HepG2 (cell line): ENCODE measurements around the gene PRDX3. TPM values are rescaled to one million over a fixed set of nuclear protein-coding genes. Genes with fewer than 3 reads are reported as not detected.
A peak's percentile ranks its signal among the peaks of the same experiment; 100 is the strongest.

Source experiments
- ATAC-seq: fragments of 200-7000 bp; cut with Tn5 transposase; 3 replicates; pipeline ENCODE4 v1.9.1; 2020; ENCODE audit warnings: mild to moderate bottlenecking, moderate library complexity
- BruUV-seq: library from RNA; stranded (reverse); fragments of 400-500 nt; replicated peaks from 2 replicates; lab custom pipeline; 2021; lab: Mats Ljungman, UMichigan
- CTCF ChIA-PET: fragments of 300-600 bp; formaldehyde crosslinking; extraction: SDS; loops from one replicate; lab custom pipeline; 2021; ENCODE audit warnings: low total read pairs, inconsistent platforms, low intra/inter-chr PET ratio; lab: Yijun Ruan, JAX
- POLR2A ChIA-PET: fragments of 350-600 bp; sonication (Branson Sonifier 250); formaldehyde crosslinking; loops from one replicate; lab custom pipeline; 2020; ENCODE audit warnings: antibody characterized with exemption, inconsistent platforms; lab: Yijun Ruan, JAX
- DNase-seq: peaks from one replicate; pipeline ENCODE4 v3.0.0-alpha.2; 2015; ENCODE audit warnings: low spot score
- FAIRE-seq: peaks from 3 replicates; lab custom pipeline; 2011; peaks lifted over from hg19 to GRCh38; lab: Jason Lieb, UNC
- H2AFZ ChIP-seq: one replicate; pipeline ENCODE4 v1.6.1; 2011; ENCODE audit warnings: low read length, inconsistent platforms
- H3K27ac ChIP-seq: fragments of 300-600 bp; 3 replicates; pipeline ENCODE4 v1.8.0; 2011; ENCODE audit warnings: mixed run types, mild to moderate bottlenecking, mixed read lengths, low read length, inconsistent platforms; ENCODE audit not compliant: insufficient read depth; ENCODE audit errors: extremely low read length
- H3K27me3 ChIP-seq, 2 experiments: fragments of 200-600 bp in 1 of 2; 2 replicates in 1 of 2; 3 replicates in 1 of 2; pipeline versions ENCODE4 v1.6.0 to v1.8.0; 2011; ENCODE audit warnings: low read length in 2 of 2, mild to moderate bottlenecking in 2 of 2, moderate library complexity in 2 of 2, inconsistent platforms in 1 of 2; ENCODE audit not compliant: insufficient read depth in 2 of 2, control insufficient read depth in 1 of 2
- H3K36me3 ChIP-seq, 2 experiments: fragments of 200-600 bp in 1 of 2; replicated peaks in 1 of 2; 2 replicates in 1 of 2; 3 replicates in 1 of 2; pipeline versions ENCODE4 v1.5.1 to v1.8.0; 2011; ENCODE audit warnings: low read length in 2 of 2, inconsistent platforms in 1 of 2; ENCODE audit not compliant: insufficient read depth in 2 of 2, control insufficient read depth in 1 of 2
- H3K4me1 ChIP-seq: 2 replicates; pipeline ENCODE4 v1.5.1; 2012; ENCODE audit warnings: low read length, inconsistent platforms; ENCODE audit not compliant: insufficient read depth
- H3K4me2 ChIP-seq: 2 replicates; pipeline ENCODE4 v1.6.0; 2011; ENCODE audit warnings: low read depth, low read length, inconsistent platforms
- H3K4me3 ChIP-seq, 3 experiments: fragments of 200-600 bp in 1 of 3; sonication (generic), shearing (Covaris generic) in 1 of 3; replicated peaks in 1 of 3; 2 replicates each; pipeline ENCODE4 v1.5.1; 2011 to 2016; ENCODE audit warnings: low read length in 3 of 3, inconsistent platforms in 2 of 3, low read depth in 2 of 3, mild to moderate bottlenecking in 2 of 3, control low read depth in 1 of 3, mixed read lengths in 1 of 3; ENCODE audit not compliant: insufficient read depth in 1 of 3
- H3K79me2 ChIP-seq: one replicate; pipeline ENCODE4 v1.6.1; 2011; ENCODE audit warnings: low read length, inconsistent platforms; ENCODE audit not compliant: insufficient read depth
- H3K9ac ChIP-seq: 2 replicates; pipeline ENCODE4 v1.6.0; 2011; ENCODE audit warnings: mild to moderate bottlenecking, low read depth, low read length, inconsistent platforms; ENCODE audit not compliant: insufficient read depth
- H3K9me3 ChIP-seq: 2 replicates; pipeline ENCODE4 v1.5.1; 2012; ENCODE audit warnings: mild to moderate bottlenecking, low read length
- H4K20me1 ChIP-seq: 2 replicates; pipeline ENCODE4 v1.6.0; 2011; ENCODE audit warnings: inconsistent platforms, mild to moderate bottlenecking, low read length, moderate library complexity; ENCODE audit not compliant: insufficient read depth
- CTCF ChIP-seq: sonication (generic); formaldehyde crosslinking; IDR thresholded peaks from 2 replicates; pipeline ENCODE4 v1.5.0; 2020; ENCODE audit warnings: mild to moderate bottlenecking, missing genetic modification reagents, moderate library complexity
- HMGXB4 ChIP-seq, 2 experiments: sonication (generic) in 1 of 2; formaldehyde crosslinking in 1 of 2; IDR thresholded peaks; 2 replicates each; pipeline versions ENCODE4 v1.4.0 to v1.6.1; 2018 to 2020; ENCODE audit warnings: missing genetic modification reagents in 2 of 2, borderline replicate concordance in 1 of 2, low read depth in 1 of 2, mild to moderate bottlenecking in 1 of 2, missing biosample characterization in 1 of 2
- HNRNPL ChIP-seq: fragments of 200-400 bp; formaldehyde crosslinking; IDR thresholded peaks from 2 replicates; pipeline ENCODE4 v1.6.1; 2017; ENCODE audit warnings: mild to moderate bottlenecking, low read depth, low read length
- MED1 ChIP-seq: sonication (generic); formaldehyde crosslinking; IDR thresholded peaks from 2 replicates; pipeline ENCODE4 v1.4.0; 2020; ENCODE audit warnings: missing genetic modification reagents
- RAD21 ChIP-seq: fragments of 450-650 bp; formaldehyde crosslinking; IDR thresholded peaks from 2 replicates; pipeline ENCODE4 v1.5.0; 2020; ENCODE audit warnings: mild to moderate bottlenecking
- RXRA ChIP-seq: sonication (generic); formaldehyde crosslinking; IDR thresholded peaks from 2 replicates; pipeline ENCODE4 v1.5.1; 2020; ENCODE audit warnings: missing genetic modification reagents
- SALL1 ChIP-seq: sonication (generic); formaldehyde crosslinking; IDR thresholded peaks from 2 replicates; pipeline ENCODE4 v1.8.0; 2022; ENCODE audit warnings: mild to moderate bottlenecking, missing genetic modification reagents
- STAG1 ChIP-seq: sonication (generic); formaldehyde crosslinking; IDR thresholded peaks from 2 replicates; pipeline ENCODE4 v1.4.0; 2020; ENCODE audit warnings: missing genetic modification reagents
- ZBED4 ChIP-seq: sonication (generic); formaldehyde crosslinking; IDR thresholded peaks from 2 replicates; pipeline ENCODE4 v1.4.0; 2020; ENCODE audit warnings: missing genetic modification reagents, borderline replicate concordance
- ZFP91 ChIP-seq: sonication (generic); formaldehyde crosslinking; IDR thresholded peaks from 2 replicates; pipeline ENCODE4 v1.9.0; 2022; ENCODE audit warnings: missing genetic modification reagents, mild to moderate bottlenecking, borderline replicate concordance
- ZNF256 ChIP-seq: sonication (generic); formaldehyde crosslinking; conservative IDR thresholded peaks from 2 replicates; pipeline ENCODE4 v1.4.0; 2020; ENCODE audit warnings: missing genetic modification reagents
- ZNF563 ChIP-seq: sonication (generic); formaldehyde crosslinking; IDR thresholded peaks from 2 replicates; pipeline ENCODE4 v1.8.0; 2022; ENCODE audit warnings: mild to moderate bottlenecking, moderate library complexity, missing genetic modification reagents
- WGBS: methylation state at CpG from one replicate; pipeline ENCODE4 v1.1.6; 2017; ENCODE audit warnings: low lambda C conversion rate; 5-methylcytosine and 5-hydroxymethylcytosine counted together
- in situ Hi-C: cut with HindIII; loops from 2 replicates; pipeline ENCODE4 v1.10.0; 2017; ENCODE audit warnings: low pct_unique_long_range_greater_than_20kb; ENCODE audit not compliant: extremely low pct_ligation_motif_present
- intact Hi-C: fragments of 100-400 bp; cut with micrococcal nuclease; formaldehyde crosslinking; loops from one replicate; pipeline ENCODE4 v1.10.0; 2022; ENCODE audit not compliant: unreplicated experiment
- polyA plus RNA-seq, 8 experiments: library from polyadenylated mRNA; depleted of rRNA in 3 of 8; stranded (reverse) in 7 of 8; unstranded in 1 of 8; fragments of >200 nt; fragmentation: Illumina TruSeq in 4 of 8; extraction: Trizol in 4 of 8; gene quantifications; 2 replicates each; pipeline versions ENCODE4 v1.2.1 to v1.2.3, GENCODE V29; 2011 to 2016; ENCODE audit warnings: low read depth in 4 of 8, missing spikeins in 1 of 8, mixed read lengths in 1 of 8; ENCODE audit not compliant: insufficient read depth in 1 of 8
- total RNA-seq, 5 experiments: library from RNA; depleted of rRNA; stranded (reverse); fragments of >200 nt; fragmentation: Illumina TruSeq; extraction: Trizol; gene quantifications; 2 replicates each; pipeline ENCODE4 v1.2.3, GENCODE V29; 2016; ENCODE audit warnings: low read depth in 1 of 5

Gene PRDX3
- total and polyA plus RNA-seq, 2 of the 13 experiments (the other 11 are each of a cell fraction or from before 2014, with no cell fraction given), result 407 to 565 TPM

- no peaks in the 10 kb centered on the region for H4K20me1 ChIP-seq
- no peaks in the 10 kb centered on the region for H3K9me3 ChIP-seq
- DNase-seq (peak; percentile 28), FAIRE-seq (peak; percentile 43), ATAC-seq (peak; percentile 89)
- H3K9ac ChIP-seq, result no peak overlapping the region
- no peak overlapping the region for H3K27ac ChIP-seq
- WGBS, result 93% methylated on average over 11 of the region's 13 CpGs
- intact Hi-C loops, result loop anchor here (1.0 kb wide), 2 partner anchors 59 to 278 kb away; no protein-coding TSS in a partner anchor
- ChIA-PET POLR2A (interaction anchor here (1.0 to 1.5 kb wide), 4 partner anchors 26 to 68 kb away, joined by 3 to 5 read pairs (median 4); partner anchors contain the start of gene GRK5), CTCF (interaction anchor here (0.8 kb wide), 1 partner anchor 59 kb away, joined by 3 read pairs; no protein-coding TSS in a partner anchor)
- H2AFZ ChIP-seq, result no peak overlapping the region
- no peaks in the 10 kb centered on the region for H3K27me3 ChIP-seq
- no peaks in the 10 kb centered on the region for H3K4me1 ChIP-seq
- no peak overlapping the region for H3K4me2 ChIP-seq
- H3K36me3 ChIP-seq, result peaks cover 3 to 23% of the 10 kb centered on the region in 2 experiments; a peak in 2 of 5 replicates
- in situ Hi-C loops, result no loop called here
- BruUV-seq, result no TSS peak
- no peaks in the 10 kb centered on the region for H3K79me2 ChIP-seq
- no peak overlapping the region for H3K4me3 ChIP-seq
- TF ChIP-seq CTCF (CRISPR knock-in tag), result peak; percentile 88
- TF ChIP-seq RAD21 (CRISPR knock-in tag), result peak; percentile 75; the same call in 1 of the 2 replicates
- TF ChIP-seq SALL1 (CRISPR knock-in tag), result 0 out of 2 replicates have a peak, but pooled peaks have one; percentile 26
- TF ChIP-seq ZNF256 (CRISPR knock-in tag), result no peak
- TF ChIP-seq HMGXB4 (CRISPR knock-in tag; IDR thresholded peaks at IDR 0.05; ENCODE audit: borderline replicate concordance in 1 of 2, low read depth in 1 of 2), result peak in 1 of 2 experiments; percentile 36; a peak in 1 of 4 replicates
- TF ChIP-seq ZBED4 (CRISPR knock-in tag), result peak; percentile 36; the same call in 1 of the 2 replicates
- TF ChIP-seq STAG1 (CRISPR knock-in tag), result peak; percentile 92
- 0 out of 2 replicates have a peak, but pooled peaks have one; percentile 8 for TF ChIP-seq ZNF563 (CRISPR knock-in tag)
- TF ChIP-seq MED1 (CRISPR knock-in tag), result peak; percentile 23; the same call in 1 of the 2 replicates
- 0 out of 2 replicates have a peak, but pooled peaks have one; percentile 18 for TF ChIP-seq RXRA (CRISPR knock-in tag)
- TF ChIP-seq HNRNPL, result peak; percentile 75; the same call in 1 of the 2 replicates
- peak; percentile 43 for TF ChIP-seq ZFP91 (CRISPR knock-in tag)
Measured at GRCh38 chr10:119139464-119140067, 39.0 kb downstream of the PRDX3 start.
